Central memory CD8-positive, alpha-beta T cell (primary cell): Measurements from ENCODE around the gene ELL2.

Experiments
- ATAC-seq: fragments of 150-1000 bp; cut with Tn5 transposase; replicated peaks from 2 replicates; pipeline ENCODE4 v1.10.0; 2022; ENCODE audit warnings: mild to moderate bottlenecking, moderate FRiP score, moderate number of reproducible peaks; ENCODE audit not compliant: poor library complexity, severe bottlenecking; ENCODE audit errors: extremely low read depth
- DNase-seq, 2 donors: peaks; one replicate each; pipeline ENCODE4 v3.0.0; 2021; ENCODE audit warnings: low spot score in 2 of 2
- H3K27ac Mint-ChIP-seq: one replicate; pipeline ENCODE4 v1.8.0; 2022; ENCODE audit warnings: low read depth, mild to moderate bottlenecking, moderate library complexity, mixed read lengths
- H3K27me3 Mint-ChIP-seq: one replicate; pipeline ENCODE4 v1.8.0; 2022; ENCODE audit warnings: mixed read lengths
- H3K36me3 Mint-ChIP-seq: one replicate; pipeline ENCODE4 v1.8.0; 2022; ENCODE audit warnings: mild to moderate bottlenecking, moderate library complexity, mixed read lengths; ENCODE audit not compliant: insufficient read depth
- H3K4me1 Mint-ChIP-seq: one replicate; pipeline ENCODE4 v1.8.0; 2022; ENCODE audit warnings: mixed read lengths
- H3K4me3 Mint-ChIP-seq: one replicate; pipeline ENCODE4 v1.8.0; 2022; ENCODE audit warnings: mild to moderate bottlenecking, moderate library complexity, mixed read lengths
- H3K9me3 Mint-ChIP-seq: one replicate; pipeline ENCODE4 v1.8.0; 2022; ENCODE audit warnings: mixed read lengths

ELL2 gene

DNA sequence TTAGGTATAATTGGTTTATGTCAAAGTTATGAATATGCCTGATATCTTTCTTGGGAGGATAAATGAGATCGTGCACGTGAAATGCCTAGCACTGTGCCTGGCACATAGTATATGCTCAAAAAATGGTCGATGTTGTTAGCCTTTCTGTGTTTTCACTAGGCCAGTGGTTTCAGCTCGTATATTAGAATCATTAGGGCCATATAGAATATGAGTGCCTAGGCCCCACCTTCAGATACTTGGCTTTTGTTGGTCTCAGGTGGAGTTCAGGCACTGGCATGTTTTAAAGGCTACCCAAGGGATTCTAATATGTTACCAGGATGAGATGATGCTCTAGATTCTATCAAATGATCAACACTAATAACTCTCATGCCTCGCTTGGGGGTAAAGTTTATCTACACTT lies 56.8 kb downstream of the ELL2 start:
- H3K27me3 Mint-ChIP-seq: no peaks in the 10 kb centered on the region
- no peak overlapping the region for H3K4me3 Mint-ChIP-seq
- H3K9me3 Mint-ChIP-seq: no peaks in the 10 kb centered on the region
- no peak for DNase-seq
- no peak overlapping the region for H3K27ac Mint-ChIP-seq
- H3K36me3 Mint-ChIP-seq: peaks cover 11% of the 10 kb centered on the region
- peaks cover 15% of the 10 kb centered on the region for H3K4me1 Mint-ChIP-seq
- ATAC-seq: no peak

DNA sequence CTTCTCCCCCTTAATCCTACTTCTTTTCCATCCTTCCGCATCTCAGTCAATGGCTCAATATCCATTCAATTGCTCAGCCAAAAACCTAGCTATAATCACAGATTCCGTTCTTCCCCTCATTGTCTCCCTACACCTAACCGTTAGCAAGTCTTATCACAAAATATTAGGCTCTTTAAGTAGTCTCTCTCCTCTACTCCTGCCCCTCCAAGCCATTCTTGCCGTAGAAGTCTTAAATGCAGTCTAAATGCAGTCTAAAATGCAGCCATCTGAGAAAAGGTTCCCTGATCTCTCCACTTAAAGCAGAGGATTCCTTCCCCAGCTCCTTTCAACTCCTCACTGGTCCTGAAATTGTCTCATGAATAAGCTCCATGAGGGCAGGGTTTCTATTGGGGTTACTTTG lies 57.8 kb downstream of the ELL2 start:
- Mint-ChIP-seq H3K9me3 (no peaks in the 10 kb centered on the region), H3K27me3 (no peaks in the 10 kb centered on the region), H3K36me3 (peaks cover 13% of the 10 kb centered on the region), H3K4me1 (peaks cover 9% of the 10 kb centered on the region), H3K27ac (no peak overlapping the region), H3K4me3 (no peak overlapping the region)
- no peak for ATAC-seq
- DNase-seq: no peak

DNA sequence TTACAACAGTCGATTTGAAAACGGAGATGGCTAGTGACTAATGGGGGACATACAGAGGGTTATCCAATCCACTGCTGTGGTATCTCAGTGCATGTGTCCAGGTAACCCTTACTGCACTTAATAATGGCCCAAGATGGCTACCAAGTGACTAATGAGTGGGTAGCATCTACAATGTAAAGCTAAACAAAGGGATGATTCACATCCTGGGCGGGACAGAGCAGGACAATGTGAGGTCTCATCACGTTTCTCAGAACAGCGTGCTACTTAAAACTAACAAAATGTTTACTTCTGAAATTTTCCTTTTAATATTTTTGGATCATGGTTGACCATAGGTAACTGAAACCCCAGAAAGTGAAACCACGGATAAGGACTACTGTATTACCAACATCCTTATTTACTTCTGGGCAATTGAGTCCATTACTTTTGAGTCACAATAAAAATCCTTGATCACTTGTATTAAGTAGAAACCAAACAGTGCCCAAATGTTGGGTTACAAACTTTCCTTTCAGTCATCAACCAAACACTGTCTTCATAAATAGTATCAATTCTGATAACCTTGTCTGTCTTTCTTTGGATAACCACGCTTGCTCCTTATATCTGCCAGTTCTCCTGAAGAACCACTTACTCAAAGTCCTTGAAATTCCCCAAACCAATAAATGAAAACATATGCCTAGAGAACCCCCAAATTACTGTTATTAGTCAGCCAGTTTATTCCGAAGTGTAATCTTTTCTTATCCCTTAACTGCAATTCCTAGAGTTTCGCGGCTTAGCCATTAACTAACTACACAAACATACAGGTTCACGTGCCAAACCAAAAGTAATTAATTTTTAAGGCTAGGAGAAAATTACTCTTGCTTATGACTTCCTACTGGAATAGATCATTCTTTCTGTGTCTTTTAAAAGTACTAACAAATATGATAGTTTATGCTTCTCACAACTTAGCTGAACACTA lies 59.7 kb downstream of the ELL2 start:
- ATAC-seq (no peak), DNase-seq (no peak)
- Mint-ChIP-seq H3K36me3 (peaks cover 17% of the 10 kb centered on the region), H3K27ac (no peak overlapping the region), H3K4me3 (no peak overlapping the region), H3K9me3 (no peaks in the 10 kb centered on the region), H3K4me1 (no peaks in the 10 kb centered on the region), H3K27me3 (no peaks in the 10 kb centered on the region)

DNA sequence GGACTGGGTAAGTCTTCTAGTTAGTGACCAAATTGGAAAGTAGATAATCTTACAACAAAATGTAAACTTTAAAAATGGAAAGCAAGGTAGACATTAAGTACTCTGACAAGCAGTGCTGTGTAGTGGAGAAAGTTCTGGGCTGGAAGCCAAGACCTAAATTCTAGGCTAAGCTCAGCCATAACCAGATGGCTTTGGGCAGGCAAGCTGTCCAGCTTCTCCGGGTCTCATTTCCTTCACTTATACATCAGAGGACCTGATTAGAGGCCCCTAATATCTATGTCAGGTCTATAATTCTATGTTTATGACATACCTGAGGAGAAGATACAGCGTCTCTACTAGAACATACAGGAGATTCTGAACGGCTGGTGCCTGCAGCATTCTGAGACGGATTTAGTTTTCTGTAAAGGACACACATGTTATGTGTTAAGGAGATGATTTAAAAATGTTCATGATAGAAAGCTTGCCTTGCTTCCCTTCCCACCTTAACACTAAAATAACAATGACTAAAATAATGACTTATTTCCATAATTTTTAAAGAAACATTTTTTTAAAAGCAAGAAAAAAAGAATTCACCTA lies 61.2 kb downstream of the ELL2 start:
- ATAC-seq (no peak), DNase-seq (no peak)
- Mint-ChIP-seq H3K9me3 (no peaks in the 10 kb centered on the region), H3K4me1 (no peaks in the 10 kb centered on the region), H3K36me3 (peaks cover 19% of the 10 kb centered on the region), H3K27ac (no peak overlapping the region), H3K4me3 (no peak overlapping the region), H3K27me3 (no peaks in the 10 kb centered on the region)

DNA sequence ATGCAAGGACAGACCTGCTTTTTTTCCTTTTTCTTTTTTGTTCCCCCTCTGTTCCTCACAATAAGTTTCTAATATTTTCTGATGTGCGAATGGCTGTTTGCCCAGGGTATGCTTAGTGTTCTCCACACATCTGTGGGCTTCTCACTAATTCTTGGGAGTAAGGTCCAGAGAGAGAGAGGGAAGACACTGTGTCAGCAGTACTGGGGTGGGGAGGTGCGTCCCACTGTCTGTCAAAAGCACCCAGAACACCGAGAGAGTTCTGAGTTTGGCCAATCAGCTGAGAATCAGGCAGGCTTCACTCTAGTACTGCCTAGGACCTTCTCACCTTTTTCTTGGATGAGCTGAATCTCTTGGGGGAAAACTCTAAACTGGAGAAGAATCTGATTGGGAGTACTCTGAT lies 61.8 kb downstream of the ELL2 start:
- DNase-seq (no peak), ATAC-seq (no peak)
- peaks cover 22% of the 10 kb centered on the region for H3K36me3 Mint-ChIP-seq
- no peaks in the 10 kb centered on the region for H3K4me1 Mint-ChIP-seq
- no peaks in the 10 kb centered on the region for H3K9me3 Mint-ChIP-seq
- no peaks in the 10 kb centered on the region for H3K27me3 Mint-ChIP-seq
- H3K4me3 Mint-ChIP-seq: no peak overlapping the region
- no peak overlapping the region for H3K27ac Mint-ChIP-seq

DNA sequence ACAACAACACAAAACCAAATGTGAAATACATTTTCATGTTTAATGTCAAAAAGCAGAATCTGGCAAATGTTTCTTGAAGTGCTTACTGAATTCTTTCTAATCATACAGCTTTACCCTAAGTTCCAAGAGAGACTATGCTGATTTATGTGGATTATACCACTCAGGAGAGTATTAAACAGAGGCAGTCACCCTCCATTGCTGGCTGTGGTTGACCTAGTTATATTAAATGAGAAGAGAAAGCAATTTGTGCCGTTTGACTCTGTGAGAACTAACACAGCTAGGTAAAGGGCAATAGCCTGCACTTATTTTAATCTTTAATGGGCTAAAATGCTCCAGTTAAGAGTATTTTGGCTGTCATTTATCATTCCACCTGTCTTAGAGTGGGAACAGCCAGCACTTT lies 62.6 kb downstream of the ELL2 start:
- Mint-ChIP-seq H3K4me3 (no peak overlapping the region), H3K4me1 (no peaks in the 10 kb centered on the region), H3K27me3 (no peaks in the 10 kb centered on the region), H3K27ac (no peak overlapping the region), H3K9me3 (no peaks in the 10 kb centered on the region), H3K36me3 (peaks cover 25% of the 10 kb centered on the region)
- ATAC-seq (no peak), DNase-seq (no peak)

DNA sequence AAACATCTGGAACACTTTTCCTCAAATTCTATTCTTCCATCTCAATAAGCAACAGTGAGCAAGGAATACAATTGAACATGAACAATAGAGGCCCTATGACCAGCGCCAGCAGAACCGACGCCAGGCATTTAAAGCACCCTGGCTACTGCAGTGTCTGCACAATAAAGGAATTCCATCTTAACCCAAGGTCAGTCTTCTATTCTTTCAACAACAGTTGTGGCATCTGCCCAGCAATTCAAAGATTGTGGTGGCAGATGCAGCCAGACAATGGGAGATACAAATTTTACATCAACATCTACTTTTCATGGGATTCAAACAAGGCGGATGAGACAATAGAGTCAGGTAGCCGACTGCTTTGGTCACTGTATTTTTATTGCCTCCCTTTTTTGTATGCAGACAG lies 65.9 kb downstream of the ELL2 start:
- no peaks in the 10 kb centered on the region for H3K4me1 Mint-ChIP-seq
- no peaks in the 10 kb centered on the region for H3K27me3 Mint-ChIP-seq
- DNase-seq: no peak

DNA sequence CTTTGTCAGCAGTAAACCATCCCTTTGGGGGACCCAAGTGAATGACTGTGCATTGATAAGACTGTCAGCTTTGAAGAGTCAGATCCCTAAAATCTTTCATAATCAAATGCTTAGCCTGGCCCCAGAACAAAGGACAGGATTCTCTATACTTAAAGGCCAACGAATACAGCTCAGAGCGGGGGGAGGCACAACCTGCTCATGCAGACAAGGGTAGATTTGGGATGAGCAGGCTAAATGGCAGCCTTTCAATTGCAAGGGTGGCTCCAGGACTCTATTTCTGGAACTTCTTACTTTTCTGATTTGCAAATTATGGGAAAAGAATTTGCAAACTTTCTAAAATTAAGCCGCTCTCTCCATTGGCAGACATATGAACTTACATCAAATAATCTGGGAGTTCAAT lies 66.4 kb downstream of the ELL2 start:
- no peak overlapping the region for H3K4me3 Mint-ChIP-seq
- H3K4me1 Mint-ChIP-seq: no peaks in the 10 kb centered on the region
- no peaks in the 10 kb centered on the region for H3K9me3 Mint-ChIP-seq
- no peaks in the 10 kb centered on the region for H3K27me3 Mint-ChIP-seq
- peaks cover 25% of the 10 kb centered on the region for H3K36me3 Mint-ChIP-seq
- no peak for ATAC-seq
- no peak for DNase-seq
- no peak overlapping the region for H3K27ac Mint-ChIP-seq

More for the DNA sequence above, 65.9 kb downstream of the ELL2 start:
- Mint-ChIP-seq H3K9me3 (no peaks in the 10 kb centered on the region), H3K4me3 (no peak overlapping the region), H3K27ac (no peak overlapping the region), H3K36me3 (peaks cover 25% of the 10 kb centered on the region)
- no peak for ATAC-seq

DNA sequence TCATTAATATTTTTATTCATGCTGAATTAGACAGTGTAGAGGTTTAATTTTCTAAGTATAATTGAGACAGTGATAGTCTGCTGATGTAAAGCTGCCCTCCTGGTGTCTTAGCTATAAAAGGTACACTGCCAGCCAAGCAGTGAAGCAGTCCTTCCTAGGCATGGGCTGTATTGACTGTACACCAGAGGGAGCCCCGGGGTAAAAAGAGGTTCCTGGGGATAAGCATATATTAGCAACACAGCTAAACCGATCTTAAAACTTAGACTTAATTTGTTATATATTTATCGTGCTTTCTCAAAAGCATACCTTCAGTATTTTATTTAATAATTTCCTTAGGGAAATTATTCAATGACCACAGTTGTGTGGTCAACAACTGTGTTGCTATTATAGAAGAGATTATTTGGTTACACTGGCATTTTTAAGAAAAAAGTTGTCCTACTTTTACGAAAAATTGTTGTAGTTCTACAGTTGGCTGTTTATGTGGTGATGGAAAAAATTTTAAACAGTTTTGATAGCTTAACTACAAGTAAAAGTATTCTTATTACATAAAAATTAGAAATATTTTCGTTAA lies 68.8 kb downstream of the ELL2 start:
- no peak for DNase-seq
- H3K27ac Mint-ChIP-seq: no peak overlapping the region
- no peaks in the 10 kb centered on the region for H3K9me3 Mint-ChIP-seq
- H3K27me3 Mint-ChIP-seq: no peaks in the 10 kb centered on the region
- H3K4me1 Mint-ChIP-seq: no peaks in the 10 kb centered on the region
- peak; percentile 43 for ATAC-seq
- no peak overlapping the region for H3K4me3 Mint-ChIP-seq
- peaks cover 11% of the 10 kb centered on the region for H3K36me3 Mint-ChIP-seq

DNA sequence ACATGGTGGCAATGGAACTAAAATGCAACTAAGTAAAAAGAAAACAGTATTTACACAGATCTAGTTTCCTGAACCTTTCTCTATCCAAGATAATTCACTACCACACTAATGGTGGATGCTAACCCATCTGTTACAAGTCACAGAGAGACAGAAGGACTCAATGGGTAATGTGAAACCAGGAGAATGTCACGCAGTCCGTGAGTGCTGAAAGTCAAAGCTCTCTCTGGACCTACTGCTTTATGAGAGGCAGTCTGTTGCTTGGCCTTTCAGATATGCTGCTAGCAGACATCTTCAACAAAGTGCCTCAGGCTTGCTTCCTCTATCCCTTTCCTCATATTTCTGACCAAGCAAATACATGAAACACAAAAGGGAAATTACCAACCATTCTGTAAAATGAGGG lies 70.2 kb downstream of the ELL2 start:
- ATAC-seq (no peak), DNase-seq (no peak)
- Mint-ChIP-seq H3K36me3 (peaks cover 9% of the 10 kb centered on the region), H3K9me3 (no peaks in the 10 kb centered on the region), H3K27me3 (no peaks in the 10 kb centered on the region), H3K4me1 (no peaks in the 10 kb centered on the region), H3K4me3 (no peak overlapping the region), H3K27ac (no peak overlapping the region)

DNA sequence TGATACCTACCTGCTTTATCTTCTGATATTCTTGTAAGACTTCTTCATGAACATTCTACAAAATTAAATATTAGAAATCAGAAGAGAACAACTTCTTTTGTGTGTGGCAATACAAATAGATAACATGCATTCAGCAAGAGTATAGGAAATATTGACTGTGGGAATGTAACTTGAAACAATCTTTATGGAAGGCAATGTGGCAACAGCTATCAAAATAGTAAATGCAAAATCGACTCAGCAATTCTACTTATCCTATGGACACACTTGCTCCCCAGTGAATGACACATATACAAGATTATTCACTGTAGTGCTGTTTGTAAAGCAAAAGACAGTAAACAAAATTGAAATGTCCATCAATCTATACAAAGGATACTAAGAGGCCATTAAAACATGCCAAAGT lies 72.6 kb downstream of the ELL2 start:
- no peak overlapping the region for H3K4me3 Mint-ChIP-seq
- H3K4me1 Mint-ChIP-seq: no peaks in the 10 kb centered on the region

DNA sequence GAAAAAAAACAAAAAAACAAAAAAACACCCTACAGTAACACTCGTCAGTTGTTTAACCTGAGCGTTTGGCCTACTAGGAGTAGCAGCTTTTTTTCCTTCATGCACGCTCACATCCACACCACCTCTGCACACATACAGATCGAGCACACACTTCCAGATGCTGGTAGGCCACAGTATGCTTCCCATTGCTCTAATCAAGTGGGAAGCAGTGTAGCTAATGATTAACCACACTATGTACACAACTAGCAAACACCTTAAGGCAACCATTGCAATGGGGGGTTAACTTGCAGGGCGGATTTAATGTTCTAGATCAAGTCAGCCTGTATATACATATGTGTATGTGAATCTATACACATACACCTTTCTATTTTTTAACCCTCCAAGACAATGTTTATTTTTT lies 73.7 kb downstream of the ELL2 start:
- ATAC-seq: no peak
- Mint-ChIP-seq H3K4me3 (no peak overlapping the region), H3K9me3 (no peaks in the 10 kb centered on the region)

More for the DNA sequence above, 72.6 kb downstream of the ELL2 start:
- H3K36me3 Mint-ChIP-seq: peaks cover 5% of the 10 kb centered on the region
- DNase-seq: no peak
- no peak overlapping the region for H3K27ac Mint-ChIP-seq
- H3K9me3 Mint-ChIP-seq: no peaks in the 10 kb centered on the region
- ATAC-seq: no peak
- H3K27me3 Mint-ChIP-seq: no peaks in the 10 kb centered on the region

More for the DNA sequence above, 73.7 kb downstream of the ELL2 start:
- DNase-seq: no peak
- Mint-ChIP-seq H3K27ac (no peak overlapping the region), H3K27me3 (no peaks in the 10 kb centered on the region), H3K4me1 (no peaks in the 10 kb centered on the region), H3K36me3 (peaks cover 3% of the 10 kb centered on the region)
